ENCODE measurements around the gene IFT74.
A peak's percentile ranks its signal among the peaks of the same experiment; 100 is the strongest.

GRCh38 chr9:26954050-26954508 is 2.1 kb upstream of the IFT74 start:
- TF ChIP-seq TAF1 (IDR thresholded peaks at IDR 0.05; ENCODE audit: borderline replicate concordance, low read depth, low read length): no peak
- TF ChIP-seq POLR2AphosphoS5 (IDR thresholded peaks at IDR 0.05; ENCODE audit: low read depth, low read length): 0 out of 2 replicates have a peak, but pooled peaks have one; percentile 34

Data from GM12892 (cell line).